ENCODE measurements around the gene CREB1. TPM values are rescaled to one million over a fixed set of nuclear protein-coding genes. Genes with fewer than 3 reads are reported as not detected.

The CREB1 gene
- total RNA-seq, 4 donors from 2014 or later = 56.1 to 105 (median 59.2) TPM

- intact Hi-C loops (cut with DNase I) = no loop called here
- DNase-seq = no peak
- H3K4me3 ChIP-seq (replicated peaks in 1 of 3) = no peak overlapping the region
- H3K27ac ChIP-seq = no peak overlapping the region
- no peaks in the 10 kb centered on the region for H3K4me1 ChIP-seq
- no peaks in the 10 kb centered on the region for H3K9me3 ChIP-seq
- peaks cover 4 to 10% of the 10 kb centered on the region in 2 donors for H3K36me3 ChIP-seq
- H3K27me3 ChIP-seq = no peaks in the 10 kb centered on the region
- no peak for TF ChIP-seq POLR2A (IDR thresholded peaks at IDR 0.05)
- no peak for TF ChIP-seq CTCF (IDR thresholded peaks at IDR 0.05)
Observed at GRCh38 chr2:207567671-207568070, 37.9 kb downstream of the CREB1 start.

DNA sequence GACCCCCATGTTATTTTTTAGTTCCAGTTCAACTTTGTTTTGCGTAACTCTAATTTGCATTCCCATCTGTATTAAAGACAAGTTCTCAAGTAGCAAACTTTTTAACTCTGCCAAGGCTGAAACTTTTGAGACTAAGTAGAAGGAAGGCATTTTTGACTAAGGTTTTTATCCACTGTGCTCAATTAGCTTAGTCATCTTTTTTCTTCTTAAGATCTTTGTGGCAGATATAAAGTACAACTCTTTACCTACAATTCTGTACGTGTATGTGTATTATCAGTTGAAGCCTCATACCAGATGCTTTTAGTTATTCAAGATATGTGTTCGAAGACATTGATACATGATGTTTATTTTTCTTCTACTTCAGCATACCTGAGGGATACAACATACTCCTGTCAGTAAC lies 41.6 kb downstream of the CREB1 start:
- intact Hi-C loops (cut with DNase I) = no loop called here
- TF ChIP-seq POLR2A (IDR thresholded peaks at IDR 0.05) = no peak
- TF ChIP-seq CTCF (IDR thresholded peaks at IDR 0.05) = no peak
- no peak for DNase-seq
- H3K27ac ChIP-seq = no peak overlapping the region
- H3K4me3 ChIP-seq (replicated peaks in 1 of 3) = no peak overlapping the region
- no peaks in the 10 kb centered on the region for H3K9me3 ChIP-seq
- no peaks in the 10 kb centered on the region for H3K4me1 ChIP-seq
- H3K27me3 ChIP-seq = no peaks in the 10 kb centered on the region
- WGBS, 2 donors = 95 to 98% methylated on average over 3 of the region's 3 CpGs
- H3K36me3 ChIP-seq = peaks cover 4 to 10% of the 10 kb centered on the region in 2 donors

DNA sequence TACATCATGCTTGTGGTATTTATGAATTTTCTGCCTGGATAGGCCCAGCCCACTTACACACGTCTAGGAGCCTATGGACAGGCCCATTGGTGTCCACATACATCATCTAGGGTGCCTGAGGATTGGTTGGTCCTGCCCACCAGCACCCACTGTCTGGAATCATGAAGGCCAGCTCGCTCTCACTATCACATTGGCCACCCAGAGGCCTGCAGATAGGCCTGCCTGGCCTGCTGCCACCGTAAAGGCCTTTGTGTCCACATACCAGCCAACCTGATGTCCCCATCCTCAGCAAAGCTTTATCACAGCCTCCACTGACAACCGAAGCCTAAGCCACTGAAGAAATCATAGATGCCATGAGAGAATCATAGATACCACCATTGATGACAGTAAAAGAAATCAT lies 55.2 kb downstream of the CREB1 start:
- no peak for DNase-seq
- Histone ChIP-seq H3K36me3 (peaks cover 9 to 10% of the 10 kb centered on the region in 2 donors), H3K4me3 (replicated peaks in 1 of 3) (no peak overlapping the region), H3K27ac (no peak overlapping the region), H3K4me1 (no peaks in the 10 kb centered on the region), H3K27me3 (no peaks in the 10 kb centered on the region), H3K9me3 (no peaks in the 10 kb centered on the region)
- intact Hi-C loops (cut with DNase I) = no loop called here
- TF ChIP-seq CTCF (IDR thresholded peaks at IDR 0.05) = no peak
- no peak for TF ChIP-seq POLR2A (IDR thresholded peaks at IDR 0.05)
- WGBS, 2 donors = 97 to 98% methylated on average over 3 to 4 of the region's 4 CpGs

- 91 to 99% methylated on average over 7 of the region's 7 CpGs for WGBS, 2 donors
Observed at GRCh38 chr2:207587305-207587704, 57.5 kb downstream of the CREB1 start.

DNA sequence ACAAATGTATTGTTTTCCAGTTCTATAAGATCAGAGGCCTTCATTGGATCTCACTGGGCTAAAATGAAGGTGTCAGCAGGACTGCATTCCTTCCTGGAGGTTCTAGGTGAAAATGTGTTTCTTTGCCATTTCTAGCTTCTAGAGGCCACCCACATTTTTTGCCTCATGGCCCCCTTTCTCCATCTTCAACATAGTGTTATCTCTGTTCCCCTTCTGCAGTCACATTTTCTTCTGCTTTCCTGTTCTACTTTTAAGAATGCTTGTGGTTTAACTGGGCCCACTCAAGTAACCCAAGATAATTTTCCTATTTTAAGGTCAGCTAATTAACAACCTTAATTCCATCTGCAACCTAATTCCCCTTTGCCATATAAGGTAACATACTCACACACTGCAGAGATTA lies 59.4 kb downstream of the CREB1 start:
- intact Hi-C loops (cut with DNase I) = no loop called here
- H3K27me3 ChIP-seq = no peaks in the 10 kb centered on the region
- peaks cover 3 to 10% of the 10 kb centered on the region in 2 donors for H3K36me3 ChIP-seq
- TF ChIP-seq CTCF (IDR thresholded peaks at IDR 0.05) (no peak), POLR2A (IDR thresholded peaks at IDR 0.05) (no peak)
- H3K4me1 ChIP-seq = no peaks in the 10 kb centered on the region
- no peak for DNase-seq
- no peaks in the 10 kb centered on the region for H3K9me3 ChIP-seq
- H3K4me3 ChIP-seq (replicated peaks in 1 of 3) = no peak overlapping the region
- no peak overlapping the region for H3K27ac ChIP-seq

More at GRCh38 chr2:207587305-207587704, 57.5 kb downstream of the CREB1 start:
- intact Hi-C loops (cut with DNase I) = no loop called here
- TF ChIP-seq CTCF (IDR thresholded peaks at IDR 0.05) = no peak
- TF ChIP-seq POLR2A (IDR thresholded peaks at IDR 0.05) = no peak
- no peak overlapping the region for H3K4me3 ChIP-seq (replicated peaks in 1 of 3)
- H3K9me3 ChIP-seq = no peaks in the 10 kb centered on the region
- no peaks in the 10 kb centered on the region for H3K4me1 ChIP-seq
- H3K27ac ChIP-seq = no peak overlapping the region
- no peak for DNase-seq
- no peaks in the 10 kb centered on the region for H3K27me3 ChIP-seq
- H3K36me3 ChIP-seq = peaks cover 0 to 10% of the 10 kb centered on the region in 2 donors

Measured in thyroid gland (tissue), 4 donors.